ENCODE results near the gene ZPBP.

- TF ChIP-seq CTCF (IDR thresholded peaks at IDR 0.05; ENCODE audit: low read depth, low read length) (no peak), EZH2phosphoT487 (IDR thresholded peaks at IDR 0.05; ENCODE audit: low read depth) (no peak)
Observed at GRCh38 chr7:50138101-50138500, 45.1 kb upstream of the ZPBP start.

All from OCI-LY3 (cell line).